IPS-18a (cell line): ENCODE results near the gene FXYD7.
"Not testable (repeated sequence)": the region's sequence is repeated elsewhere in the genome, so short reads cannot be mapped to it uniquely, and the experiment has no call there.

ENCODE experiments used
- H3K27ac ChIP-seq: one replicate; pipeline ENCODE4 v1.5.1; 2013; ENCODE audit warnings: low read length
- H3K27me3 ChIP-seq: one replicate; pipeline ENCODE4 v1.6.1; 2013; ENCODE audit warnings: mild to moderate bottlenecking, low read length; ENCODE audit not compliant: control insufficient read depth, insufficient read depth
- H3K36me3 ChIP-seq: one replicate; pipeline ENCODE4 v1.6.1; 2013; ENCODE audit warnings: low read depth, low read length; ENCODE audit not compliant: control insufficient read depth
- H3K4me1 ChIP-seq: one replicate; pipeline ENCODE4 v1.6.1; 2013; ENCODE audit warnings: low read depth, low read length; ENCODE audit not compliant: control insufficient read depth
- H3K4me3 ChIP-seq: one replicate; pipeline ENCODE4 v1.5.1; 2013; ENCODE audit warnings: low read length
- H3K9ac ChIP-seq: one replicate; pipeline ENCODE4 v1.6.1; 2013; ENCODE audit warnings: mild to moderate bottlenecking, low read length, moderate library complexity
- H3K9me3 ChIP-seq: one replicate; pipeline ENCODE4 v1.6.1; 2013; ENCODE audit warnings: low read depth, low read length; ENCODE audit not compliant: control insufficient read depth

FXYD7 gene

GRCh38 chr19:35122687-35123551 lies 20.1 kb upstream of the FXYD7 start:
- Histone ChIP-seq H3K9me3 (no peaks in the 10 kb centered on the region), H3K9ac (no peak overlapping the region), H3K4me1 (peaks cover 12% of the 10 kb centered on the region), H3K36me3 (no peaks in the 10 kb centered on the region), H3K4me3 (no peak overlapping the region), H3K27ac (no peak overlapping the region), H3K27me3 (no peaks in the 10 kb centered on the region)

- H3K9ac ChIP-seq: no peak overlapping the region
- H3K27ac ChIP-seq: no peak overlapping the region
- no peaks in the 10 kb centered on the region for H3K27me3 ChIP-seq
These were observed 19.5 kb upstream of the FXYD7 start for GRCh38 chr19:35123573-35123972.

GRCh38 chr19:35124098-35125060 lies 18.7 kb upstream of the FXYD7 start:
- Histone ChIP-seq H3K27ac (no peak overlapping the region), H3K9ac (no peak overlapping the region), H3K4me1 (peaks cover 12% of the 10 kb centered on the region)

More at GRCh38 chr19:35123573-35123972, 19.5 kb upstream of the FXYD7 start:
- Histone ChIP-seq H3K36me3 (no peaks in the 10 kb centered on the region), H3K4me3 (no peak overlapping the region), H3K4me1 (peaks cover 12% of the 10 kb centered on the region), H3K9me3 (no peaks in the 10 kb centered on the region)

GRCh38 chr19:35125270-35125717 lies 17.8 kb upstream of the FXYD7 start:
- Histone ChIP-seq H3K27me3 (no peaks in the 10 kb centered on the region), H3K9me3 (no peaks in the 10 kb centered on the region), H3K36me3 (no peaks in the 10 kb centered on the region), H3K4me1 (peaks cover 12% of the 10 kb centered on the region), H3K9ac (no peak overlapping the region), H3K4me3 (no peak overlapping the region), H3K27ac (no peak overlapping the region)

More at GRCh38 chr19:35124098-35125060, 18.7 kb upstream of the FXYD7 start:
- Histone ChIP-seq H3K36me3 (no peaks in the 10 kb centered on the region), H3K4me3 (no peak overlapping the region), H3K27me3 (no peaks in the 10 kb centered on the region), H3K9me3 (no peaks in the 10 kb centered on the region)

GRCh38 chr19:35125749-35126623 lies 17.1 kb upstream of the FXYD7 start:
- Histone ChIP-seq H3K36me3 (no peaks in the 10 kb centered on the region), H3K9ac (no peak overlapping the region), H3K27me3 (no peaks in the 10 kb centered on the region), H3K9me3 (no peaks in the 10 kb centered on the region), H3K4me1 (peaks cover 12% of the 10 kb centered on the region), H3K27ac (no peak overlapping the region), H3K4me3 (no peak overlapping the region)

- Histone ChIP-seq H3K4me1 (peaks cover 12% of the 10 kb centered on the region), H3K36me3 (no peaks in the 10 kb centered on the region), H3K27me3 (no peaks in the 10 kb centered on the region), H3K9me3 (no peaks in the 10 kb centered on the region), H3K27ac (no peak overlapping the region), H3K9ac (no peak overlapping the region), H3K4me3 (no peak overlapping the region)
These were observed 16.5 kb upstream of the FXYD7 start for GRCh38 chr19:35126624-35126959.

- no peak overlapping the region for H3K9ac ChIP-seq
- no peak overlapping the region for H3K27ac ChIP-seq
- no peaks in the 10 kb centered on the region for H3K27me3 ChIP-seq
- no peaks in the 10 kb centered on the region for H3K36me3 ChIP-seq
- H3K4me1 ChIP-seq: peaks cover 6% of the 10 kb centered on the region
- no peaks in the 10 kb centered on the region for H3K9me3 ChIP-seq
- H3K4me3 ChIP-seq: no peak overlapping the region
These were observed 15.2 kb upstream of the FXYD7 start for GRCh38 chr19:35127871-35128270.

GRCh38 chr19:35128398-35129057 lies 14.5 kb upstream of the FXYD7 start:
- Histone ChIP-seq H3K4me3 (no peak overlapping the region), H3K4me1 (no peaks in the 10 kb centered on the region), H3K36me3 (no peaks in the 10 kb centered on the region), H3K27ac (no peak overlapping the region), H3K27me3 (no peaks in the 10 kb centered on the region), H3K9ac (no peak overlapping the region), H3K9me3 (no peaks in the 10 kb centered on the region)

GRCh38 chr19:35129724-35130274 lies 13.3 kb upstream of the FXYD7 start:
- not testable (repeated sequence) for H3K36me3 ChIP-seq, H3K9me3 ChIP-seq, H3K9ac ChIP-seq, H3K27me3 ChIP-seq, H3K4me1 ChIP-seq, H3K27ac ChIP-seq, H3K4me3 ChIP-seq

- Histone ChIP-seq H3K4me1 (no peaks in the 10 kb centered on the region), H3K9me3 (no peaks in the 10 kb centered on the region), H3K9ac (no peak overlapping the region), H3K4me3 (no peak overlapping the region), H3K27me3 (no peaks in the 10 kb centered on the region), H3K27ac (no peak overlapping the region), H3K36me3 (no peaks in the 10 kb centered on the region)
These were observed 12.0 kb upstream of the FXYD7 start for GRCh38 chr19:35130761-35131720.
